Raji (cell line): ENCODE measurements around the gene MRC1.

ENCODE experiments used
- POLR2A ChIP-seq: IDR thresholded peaks from 2 replicates; pipeline ENCODE4 v1.6.1; 2011; ENCODE audit warnings: low read depth, low read length, control low read depth; ENCODE audit not compliant: insufficient read depth

MRC1 gene

GRCh38 chr10:17817316-17817715, 8.2 kb downstream of the MRC1 start:
- no peak for TF ChIP-seq POLR2A

- TF ChIP-seq POLR2A: no peak
Measured at GRCh38 chr10:17817790-17818189, 8.6 kb downstream of the MRC1 start.

GRCh38 chr10:17819836-17820235, 10.7 kb downstream of the MRC1 start:
- no peak for TF ChIP-seq POLR2A

GRCh38 chr10:17820943-17821342, 11.8 kb downstream of the MRC1 start:
- no peak for TF ChIP-seq POLR2A

GRCh38 chr10:17821893-17822292, 12.7 kb downstream of the MRC1 start:
- TF ChIP-seq POLR2A: no peak

GRCh38 chr10:17831341-17831740, 22.2 kb downstream of the MRC1 start:
- TF ChIP-seq POLR2A: no peak

GRCh38 chr10:17831896-17832295, 22.7 kb downstream of the MRC1 start:
- TF ChIP-seq POLR2A: no peak

- TF ChIP-seq POLR2A: no peak
Measured at GRCh38 chr10:17833656-17834055, 24.5 kb downstream of the MRC1 start.

GRCh38 chr10:17835688-17836087, 26.5 kb downstream of the MRC1 start:
- TF ChIP-seq POLR2A: no peak

- TF ChIP-seq POLR2A: no peak
Measured at GRCh38 chr10:17836942-17837341, 27.8 kb downstream of the MRC1 start.

GRCh38 chr10:17838080-17838648, 29.0 kb downstream of the MRC1 start:
- TF ChIP-seq POLR2A: no peak

- no peak for TF ChIP-seq POLR2A
Measured at GRCh38 chr10:17841050-17841449, 31.9 kb downstream of the MRC1 start.

- TF ChIP-seq POLR2A: no peak
Measured at GRCh38 chr10:17842641-17843040, 33.5 kb downstream of the MRC1 start.

- TF ChIP-seq POLR2A: no peak
Measured at GRCh38 chr10:17847585-17848296, 38.6 kb downstream of the MRC1 start.

- no peak for TF ChIP-seq POLR2A
Measured at GRCh38 chr10:17848646-17849045, 39.5 kb downstream of the MRC1 start.

- no peak for TF ChIP-seq POLR2A
Measured at GRCh38 chr10:17850501-17850900, 41.4 kb downstream of the MRC1 start.

- TF ChIP-seq POLR2A: no peak
Measured at GRCh38 chr10:17851611-17852010, 42.5 kb downstream of the MRC1 start.
